Hematopoietic multipotent progenitor cell treated with erythropoietin and hydrocortisone succinate and interleukin-3 and kit ligand, for 17 days (in vitro differentiated cells): ENCODE results near the gene TP53I13.

Experiments used
- DNase-seq: peaks from one replicate; pipeline ENCODE4 v3.0.0-alpha.2; 2015; ENCODE audit warnings: low spot score

The TP53I13 gene

DNA sequence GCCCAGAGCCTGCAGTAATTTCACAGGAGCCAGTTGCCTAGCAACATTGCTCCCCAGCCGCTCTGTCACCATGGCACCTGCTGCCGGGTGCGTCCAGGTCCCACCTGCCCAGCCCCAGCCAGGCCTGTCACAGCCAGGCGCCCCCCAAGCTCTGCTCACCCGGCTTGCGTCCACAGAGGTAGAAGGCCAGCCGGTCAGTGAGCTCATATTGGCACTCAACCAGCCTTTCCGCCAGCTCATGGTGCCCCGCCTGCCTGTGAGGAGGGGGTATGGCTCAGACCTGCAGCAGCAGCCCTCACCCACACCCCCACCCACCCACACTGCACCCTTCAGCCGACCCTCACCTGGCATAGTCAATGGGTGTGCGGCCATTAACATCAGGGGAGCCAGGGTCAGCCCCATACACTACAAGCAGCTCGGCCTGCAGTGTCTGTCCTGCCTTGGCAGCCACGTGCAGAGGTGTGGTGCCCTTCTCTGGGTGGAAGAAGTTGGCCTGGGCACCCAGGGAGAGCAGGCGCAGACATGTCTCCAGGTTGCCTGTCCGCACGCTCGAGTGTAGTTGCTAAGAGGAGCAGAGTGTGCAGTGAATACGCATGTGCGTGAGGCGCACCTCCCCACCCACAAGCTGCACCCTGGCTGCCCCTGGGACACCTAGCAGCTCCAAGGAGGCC lies 13.2 kb downstream of the TP53I13 start:
- DNase-seq, result no peak

DNA sequence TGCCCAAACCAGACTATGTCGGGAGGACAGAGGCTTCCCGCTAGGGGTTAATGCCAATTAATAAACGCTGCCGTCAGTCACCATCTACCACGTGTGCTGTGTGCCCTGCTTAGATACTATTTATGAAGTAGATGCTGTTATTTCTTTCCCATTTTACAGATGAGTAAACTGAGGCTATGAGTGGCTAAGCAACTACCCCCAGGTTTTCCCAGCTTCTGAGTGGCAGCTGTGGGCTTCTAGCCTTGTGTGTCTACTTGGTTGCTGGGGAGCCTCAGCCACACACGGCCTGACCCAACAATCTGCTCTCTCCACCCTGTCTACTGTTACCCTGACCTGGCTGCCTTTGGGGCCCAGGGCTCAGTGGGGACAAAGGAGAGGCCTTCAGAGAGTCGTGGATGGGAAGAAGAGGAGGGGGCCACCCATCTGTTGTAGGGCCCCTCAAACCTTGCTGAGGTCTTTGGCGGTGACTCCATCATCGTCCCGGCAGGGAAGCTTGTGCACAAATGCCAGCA lies 13.8 kb downstream of the TP53I13 start:
- DNase-seq, result no peak

DNA sequence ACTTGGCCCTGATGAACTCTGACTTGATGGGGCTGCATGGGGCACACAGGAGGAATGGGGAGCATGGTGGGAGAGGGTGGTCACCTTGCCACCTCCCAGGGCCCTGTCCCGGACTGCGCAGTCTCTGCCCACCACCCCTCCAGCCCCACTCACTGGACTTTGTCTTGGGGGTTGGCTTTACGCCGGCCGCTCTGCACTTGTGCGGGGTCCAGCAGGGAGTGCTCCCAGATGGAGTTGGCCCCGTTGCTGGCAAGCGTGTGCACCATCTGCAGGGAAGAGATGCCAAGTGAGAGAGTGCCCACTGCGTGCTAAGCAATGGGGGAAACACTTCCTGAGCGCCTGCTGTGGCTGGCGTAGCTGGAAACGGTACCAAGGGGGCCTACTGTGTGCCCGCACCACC lies 14.3 kb downstream of the TP53I13 start:
- DNase-seq, result no peak

DNA sequence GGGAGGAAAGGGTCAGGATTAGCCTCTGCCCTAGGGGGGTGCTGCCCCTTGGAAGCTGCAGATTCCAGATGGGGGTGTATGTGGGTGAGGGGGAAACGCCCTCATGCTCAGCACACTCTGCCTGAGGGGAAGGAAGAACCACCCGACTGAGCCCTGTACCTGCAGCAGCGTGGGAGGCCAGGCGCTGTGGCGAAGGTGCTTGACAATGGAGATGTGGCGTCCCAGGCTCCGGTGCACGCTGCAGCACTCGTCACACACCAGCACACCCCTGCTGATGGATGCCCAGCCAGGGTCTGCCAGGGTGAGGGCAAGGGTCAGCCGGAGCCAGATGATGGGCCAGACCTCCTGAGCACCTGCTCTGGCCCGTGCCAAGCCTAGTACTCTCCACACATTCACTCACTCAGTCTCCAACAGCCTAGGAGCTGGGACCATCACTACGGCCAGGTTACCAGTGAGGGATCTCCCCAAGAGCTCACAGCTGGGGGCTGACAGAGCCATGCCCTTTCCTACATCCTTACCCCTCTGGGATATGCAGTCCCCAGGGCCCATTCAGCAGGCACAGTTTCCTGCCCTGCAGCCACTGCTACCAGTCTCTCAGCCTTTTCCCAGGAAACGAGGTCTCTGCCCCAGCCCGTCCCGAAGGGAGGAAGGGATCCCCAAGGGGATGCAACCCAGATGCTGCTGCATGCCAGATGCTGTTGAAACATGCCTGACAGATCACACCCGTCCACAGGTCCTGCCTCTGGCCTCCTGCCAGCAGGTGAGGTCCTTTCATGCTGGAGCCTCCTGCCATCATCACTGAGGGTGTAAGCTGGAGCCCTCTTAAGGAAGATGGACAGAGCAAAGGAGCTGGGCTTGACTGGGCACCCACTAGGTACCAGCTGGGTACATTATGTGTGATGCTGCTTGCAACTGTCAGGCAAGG lies 15.1 kb downstream of the TP53I13 start:
- no peak for DNase-seq

DNA sequence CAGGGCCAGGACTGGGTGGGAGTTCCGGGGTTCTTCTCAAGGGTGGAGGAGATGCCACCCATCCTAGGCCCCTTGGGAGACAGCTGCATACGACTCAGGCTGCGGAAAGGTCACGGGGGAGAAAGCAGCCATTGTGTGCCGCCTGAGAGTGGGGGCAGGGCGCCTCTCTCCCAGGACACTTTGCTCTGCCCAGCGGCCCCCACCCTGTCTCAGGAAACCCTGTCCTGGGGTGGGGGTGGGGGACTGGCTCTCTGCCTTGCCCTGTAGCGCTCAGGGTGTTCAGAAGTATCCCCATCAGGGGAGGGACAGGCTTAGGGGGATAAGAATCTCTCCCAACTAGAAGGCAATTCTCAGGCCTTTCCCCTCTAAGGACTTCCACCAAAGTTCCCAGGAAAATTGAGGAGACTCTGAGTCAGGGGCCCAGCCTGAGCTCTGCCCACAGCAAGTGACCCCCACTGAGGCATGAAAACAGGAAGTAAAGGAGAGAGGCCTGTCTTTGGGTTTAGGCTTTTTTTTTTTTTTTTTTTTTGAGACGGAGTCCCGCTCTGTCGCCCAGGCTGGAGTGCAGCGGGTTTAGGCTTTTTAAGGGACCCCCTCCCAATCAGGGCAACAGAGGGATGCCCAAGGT lies 16.1 kb downstream of the TP53I13 start:
- no peak for DNase-seq

DNA sequence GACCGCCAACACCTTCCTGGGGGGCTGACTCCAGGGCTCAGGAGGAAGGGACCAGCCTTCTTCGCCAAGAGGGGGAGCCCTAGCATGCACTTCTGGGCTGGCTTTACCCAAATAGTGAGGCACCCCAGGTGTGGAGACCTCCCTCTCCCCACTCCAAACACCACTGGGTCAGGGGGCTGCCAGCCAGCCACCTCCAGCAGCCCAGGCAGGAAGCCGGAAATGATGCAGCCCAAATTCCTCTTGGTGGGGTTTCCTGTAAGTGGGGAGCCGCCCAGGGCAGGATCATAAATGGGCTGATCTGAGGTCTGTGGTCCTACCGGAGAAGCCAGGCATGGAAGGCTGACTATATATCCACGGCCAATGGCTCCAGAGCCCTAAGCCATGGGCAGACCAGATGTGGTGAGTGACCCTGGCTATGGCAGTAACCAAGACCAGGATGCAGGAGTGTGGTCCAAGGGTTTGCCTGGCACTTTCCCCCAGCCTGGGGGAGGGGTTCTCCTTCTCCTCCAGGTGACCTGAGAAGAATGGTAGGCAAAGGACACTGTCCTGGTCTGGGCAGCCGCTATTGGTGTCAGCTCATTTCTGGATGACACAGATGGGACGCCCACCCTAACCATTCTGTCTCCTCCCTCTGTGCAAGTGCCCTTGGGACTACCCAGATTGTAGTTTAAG lies 16.7 kb downstream of the TP53I13 start:
- DNase-seq, result no peak

DNA sequence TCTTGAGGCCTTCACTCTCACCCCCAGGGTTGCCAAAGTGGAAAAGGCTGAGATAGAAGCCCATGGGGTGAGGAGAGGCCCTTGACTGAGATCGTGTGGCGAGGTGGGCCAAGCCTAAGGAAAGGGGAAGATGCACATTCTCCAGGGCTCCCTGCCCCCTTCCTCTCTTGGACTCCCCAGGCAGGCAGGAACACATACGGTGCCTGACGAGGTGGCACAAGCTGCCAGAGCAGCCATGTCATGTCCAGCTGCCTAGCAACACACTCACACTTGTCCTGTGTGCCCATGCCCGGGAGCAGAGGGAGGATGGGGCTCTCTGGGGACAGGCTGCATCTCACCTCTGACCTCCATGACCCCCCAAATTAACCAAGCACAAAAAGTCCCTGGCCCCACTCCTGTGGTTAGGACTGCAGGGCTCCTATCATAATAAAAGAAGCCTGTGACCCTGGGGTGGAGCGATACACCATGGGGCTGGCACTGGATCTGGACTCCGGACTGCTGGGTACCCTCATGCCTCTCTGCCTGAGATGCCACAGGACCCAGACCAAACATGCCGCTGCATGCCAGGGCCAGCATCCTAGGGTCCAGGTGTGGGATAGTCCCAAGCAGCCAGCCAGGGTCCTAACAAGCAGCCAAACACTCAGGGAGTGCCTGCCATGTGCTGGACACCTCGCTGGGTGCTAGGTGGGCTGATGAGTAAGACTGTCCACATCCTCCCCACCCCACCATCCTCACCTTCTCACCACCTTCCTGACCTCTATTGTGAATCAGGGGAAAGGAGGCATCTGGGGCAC lies 18.4 kb downstream of the TP53I13 start:
- no peak for DNase-seq

DNA sequence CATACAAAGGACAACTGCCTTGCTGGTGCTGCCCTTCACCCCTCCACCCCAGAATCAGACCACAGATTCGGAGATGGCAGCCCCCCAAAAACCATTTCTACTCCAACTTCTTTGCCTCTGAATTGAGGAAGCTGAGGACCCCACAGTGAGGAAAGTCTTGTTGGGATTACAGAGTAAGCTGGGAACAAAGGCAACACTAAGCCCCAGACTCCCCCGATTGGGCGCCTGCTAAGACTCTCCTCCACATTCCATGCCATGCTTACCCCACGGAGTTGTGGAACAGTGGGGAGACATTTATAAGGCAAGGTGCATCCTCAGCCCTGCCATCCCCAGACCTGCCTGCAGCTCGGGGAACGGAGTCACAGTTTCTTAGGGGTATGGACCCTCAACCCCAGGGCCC lies 19.1 kb downstream of the TP53I13 start:
- no peak for DNase-seq

DNA sequence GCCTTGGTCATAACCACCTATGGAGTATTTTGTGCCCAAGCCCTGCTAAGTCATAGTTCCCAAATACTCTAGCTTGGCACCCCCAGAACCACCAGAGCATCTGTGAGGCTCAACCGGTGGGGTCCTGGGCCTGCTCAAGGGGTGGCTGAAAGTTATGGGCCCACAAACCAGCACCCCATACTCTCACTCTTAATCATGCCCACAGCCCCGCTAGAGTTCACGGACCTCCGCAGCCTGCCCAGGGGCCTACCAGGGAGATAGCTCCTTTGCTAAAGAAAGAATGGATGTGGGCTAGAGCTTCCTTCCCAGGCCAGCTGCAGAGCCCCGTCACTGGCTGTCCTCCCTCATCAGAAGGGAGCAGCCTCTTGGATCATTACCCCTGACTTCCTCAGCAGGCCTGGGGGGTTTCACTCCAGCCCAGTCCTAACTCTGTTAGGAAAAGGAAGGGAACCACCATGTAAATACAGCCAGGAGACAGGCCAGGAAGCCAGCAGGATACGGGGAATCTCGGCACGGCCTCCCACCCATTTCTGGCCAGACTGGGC lies 19.6 kb downstream of the TP53I13 start:
- DNase-seq, result no peak

DNA sequence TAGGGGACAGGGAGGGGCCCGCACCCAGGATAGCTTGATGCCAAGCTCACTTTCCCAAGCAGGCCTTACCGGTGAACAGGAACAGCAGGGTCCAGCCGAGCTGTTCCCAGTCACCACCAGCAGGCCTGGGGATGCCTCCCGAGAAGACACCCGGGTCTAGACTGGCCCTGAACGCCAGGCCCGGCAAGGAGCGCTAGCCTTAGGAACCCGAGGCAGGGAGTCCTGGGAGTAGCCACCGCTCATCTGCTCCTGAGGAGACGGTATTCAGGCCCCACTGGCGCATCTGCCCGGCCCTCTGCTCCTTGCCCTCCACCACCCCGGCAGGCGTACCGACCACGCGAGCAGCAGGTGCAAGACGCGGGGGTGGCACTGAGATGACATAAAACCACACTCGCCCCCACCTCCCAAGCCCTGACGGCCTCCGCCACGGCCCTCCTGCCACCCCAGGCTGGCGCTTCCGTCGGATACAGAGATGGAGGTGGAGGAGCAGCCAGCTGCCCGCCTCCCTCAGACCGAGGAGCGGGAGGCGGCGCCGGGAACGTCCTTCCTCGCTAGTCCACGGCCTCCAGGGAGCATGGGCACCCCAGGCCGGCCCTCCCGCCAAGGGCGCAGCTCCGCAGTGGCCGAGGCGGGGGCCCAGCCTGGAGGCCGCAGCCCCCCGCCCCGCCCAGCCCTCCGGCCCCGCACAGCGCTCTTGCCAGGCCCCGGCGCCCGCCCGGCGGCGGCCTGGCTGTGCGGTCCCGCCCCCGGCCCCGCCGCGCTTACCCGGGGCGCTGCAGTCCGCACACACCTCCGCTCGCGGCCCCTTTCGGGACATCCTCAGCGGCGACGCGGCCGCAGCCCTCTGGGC lies 20.3 kb downstream of the TP53I13 start:
- no peak for DNase-seq

DNA sequence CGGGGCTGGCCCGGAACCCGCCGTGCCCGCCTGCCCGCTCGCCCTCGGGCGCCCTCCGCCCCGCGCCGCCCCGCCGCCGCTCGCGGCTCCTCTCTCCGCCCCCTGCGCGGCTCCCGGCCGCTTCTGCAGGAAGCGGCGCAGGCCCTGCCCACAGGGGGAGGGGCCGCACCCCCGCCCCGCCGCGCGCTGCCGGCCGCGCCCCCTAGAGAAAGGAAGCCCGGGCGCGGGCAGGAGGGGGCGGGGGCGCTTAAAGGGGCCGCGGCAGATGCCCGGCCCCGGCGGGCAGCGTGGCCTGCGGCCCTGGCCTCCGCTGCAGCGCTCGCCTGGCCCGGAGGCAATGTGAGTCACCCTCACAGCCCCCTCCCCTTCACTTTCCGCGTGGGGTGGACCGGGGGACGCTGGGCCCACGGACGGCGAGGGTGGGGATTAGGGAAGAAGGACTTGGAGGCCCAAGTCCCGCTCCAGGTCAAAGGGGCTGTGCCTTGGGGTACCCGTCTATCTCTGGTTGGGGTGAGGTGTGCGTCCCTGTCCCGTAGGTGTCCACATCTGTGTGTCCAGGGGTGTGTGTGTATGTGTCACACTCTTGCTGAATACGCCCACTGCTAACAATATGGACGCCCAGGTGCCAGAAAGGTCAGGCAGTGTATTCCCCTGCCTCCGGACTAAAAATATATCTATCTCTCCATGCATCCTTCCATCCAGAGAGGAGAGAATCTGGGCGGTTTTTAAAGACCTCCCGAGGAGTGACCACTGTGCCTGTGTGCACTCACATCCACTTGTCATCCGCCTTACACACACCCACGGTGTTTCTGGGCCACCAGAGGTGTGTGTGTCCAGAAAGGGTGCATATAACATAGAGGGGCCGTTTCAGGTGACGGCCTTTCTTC lies 21.3 kb downstream of the TP53I13 start, which contains the start of gene GIT1:
Gene GIT1, minus strand, starts transcription at position 125 of the 887 bp plus-strand sequence. CDS start 270 bp downstream, outside the sequence.
- peak; percentile 47 for DNase-seq

DNA sequence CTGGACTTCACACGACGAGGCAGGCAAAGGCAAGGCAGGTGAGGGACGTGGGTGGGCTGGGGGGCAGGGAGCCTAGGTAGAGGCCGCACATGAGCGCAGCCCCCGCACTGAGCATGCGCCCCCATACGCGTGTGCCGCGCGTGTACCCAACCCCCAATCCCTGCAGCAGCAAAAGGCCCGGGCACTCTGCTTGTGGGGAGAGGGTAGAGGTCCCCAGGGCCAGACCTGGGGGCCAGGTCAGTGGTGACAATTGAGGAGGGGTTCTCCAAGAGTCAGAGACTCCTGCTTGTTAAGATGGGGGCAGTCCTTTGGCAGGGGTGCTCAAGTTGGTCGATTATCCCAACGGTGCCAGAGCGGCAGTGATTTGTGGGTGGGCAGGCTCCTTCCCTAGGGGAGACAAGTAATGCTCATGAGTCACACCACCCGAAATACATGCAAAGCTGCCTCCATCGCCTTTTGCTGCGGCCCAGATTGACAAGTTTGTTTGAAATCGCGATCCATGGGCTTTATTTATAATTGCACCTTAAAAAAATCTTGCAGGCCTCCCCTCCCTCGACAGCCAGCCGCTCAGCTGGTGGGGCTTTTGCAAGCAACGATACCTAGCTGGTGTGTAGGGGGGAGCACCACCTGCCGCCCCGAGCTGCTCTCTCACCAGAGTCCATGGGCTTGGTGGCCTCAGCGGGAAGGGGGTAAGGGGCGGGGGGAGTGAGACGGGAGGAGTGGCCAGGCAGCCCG lies 22.1 kb downstream of the TP53I13 start:
- no peak for DNase-seq

DNA sequence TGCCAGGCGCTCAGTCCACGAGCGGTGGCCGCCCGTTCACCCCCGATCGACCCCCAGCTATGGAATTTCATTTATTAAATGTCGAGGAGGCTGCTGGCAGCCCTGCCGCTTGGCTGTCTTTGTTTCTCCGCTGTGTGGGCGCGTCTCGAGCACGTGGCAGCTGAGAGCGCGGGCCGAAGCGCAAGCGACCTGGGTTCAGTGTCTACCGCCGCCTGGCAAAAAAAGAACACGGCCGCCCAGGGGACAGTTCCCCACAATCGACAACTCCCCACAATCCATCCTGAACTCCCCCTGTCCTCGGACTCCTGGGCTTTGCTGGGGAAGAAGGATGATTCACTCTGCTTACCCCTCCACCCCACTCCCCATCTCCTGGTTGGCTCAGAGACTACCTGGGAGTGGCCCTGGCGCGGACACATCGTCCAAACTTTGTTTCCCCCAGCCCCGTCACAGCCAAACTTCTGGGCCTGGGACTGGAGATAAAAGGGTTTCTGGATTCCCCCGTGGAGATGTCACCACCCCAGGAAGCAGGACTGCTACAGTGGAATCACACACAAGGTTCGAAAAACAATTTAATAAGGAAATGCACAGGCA lies 22.7 kb downstream of the TP53I13 start:
- no peak for DNase-seq

DNA sequence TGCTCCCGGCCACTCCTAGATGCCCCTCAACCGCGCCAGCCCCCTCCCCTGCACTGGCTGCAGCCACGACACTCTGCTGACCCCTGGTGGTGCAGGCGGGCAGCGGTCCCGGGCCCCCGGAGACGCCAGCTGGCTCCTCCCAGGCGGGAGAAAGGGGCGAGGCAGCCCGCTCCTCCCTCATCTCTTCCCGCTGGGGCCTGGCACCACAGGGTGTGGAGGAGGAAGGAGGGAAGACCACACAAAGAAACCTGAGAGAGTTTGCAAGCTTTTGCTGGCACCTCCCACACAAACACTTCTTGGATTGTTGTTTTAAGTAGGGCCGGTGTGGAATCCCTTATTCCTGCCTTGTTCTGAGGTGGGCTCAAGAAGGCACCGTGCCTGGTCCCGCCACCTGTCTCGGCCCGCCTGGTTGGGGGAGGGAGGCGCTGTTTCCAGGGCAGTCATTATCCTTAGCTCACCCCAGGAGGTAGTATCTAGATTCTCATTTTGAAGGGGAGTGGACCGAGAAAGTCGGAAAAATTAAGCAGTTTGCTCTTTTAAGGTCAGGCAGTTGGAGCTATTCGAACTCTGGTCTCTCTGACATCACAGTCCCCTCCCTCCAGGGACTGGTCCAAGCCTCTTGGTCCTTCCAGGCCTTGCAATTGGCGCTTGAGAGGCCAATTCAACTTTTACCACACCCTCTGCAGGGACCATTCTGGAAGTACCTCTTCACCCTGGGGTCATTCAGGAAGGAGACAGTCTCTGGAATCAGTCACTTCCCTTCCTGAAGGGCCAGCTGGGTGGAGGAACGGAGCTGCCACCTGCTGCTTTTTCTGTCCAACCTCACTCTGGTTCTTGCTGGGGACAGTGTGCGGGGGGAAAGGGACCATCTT lies 23.5 kb downstream of the TP53I13 start:
- DNase-seq, result peak; percentile 36

DNA sequence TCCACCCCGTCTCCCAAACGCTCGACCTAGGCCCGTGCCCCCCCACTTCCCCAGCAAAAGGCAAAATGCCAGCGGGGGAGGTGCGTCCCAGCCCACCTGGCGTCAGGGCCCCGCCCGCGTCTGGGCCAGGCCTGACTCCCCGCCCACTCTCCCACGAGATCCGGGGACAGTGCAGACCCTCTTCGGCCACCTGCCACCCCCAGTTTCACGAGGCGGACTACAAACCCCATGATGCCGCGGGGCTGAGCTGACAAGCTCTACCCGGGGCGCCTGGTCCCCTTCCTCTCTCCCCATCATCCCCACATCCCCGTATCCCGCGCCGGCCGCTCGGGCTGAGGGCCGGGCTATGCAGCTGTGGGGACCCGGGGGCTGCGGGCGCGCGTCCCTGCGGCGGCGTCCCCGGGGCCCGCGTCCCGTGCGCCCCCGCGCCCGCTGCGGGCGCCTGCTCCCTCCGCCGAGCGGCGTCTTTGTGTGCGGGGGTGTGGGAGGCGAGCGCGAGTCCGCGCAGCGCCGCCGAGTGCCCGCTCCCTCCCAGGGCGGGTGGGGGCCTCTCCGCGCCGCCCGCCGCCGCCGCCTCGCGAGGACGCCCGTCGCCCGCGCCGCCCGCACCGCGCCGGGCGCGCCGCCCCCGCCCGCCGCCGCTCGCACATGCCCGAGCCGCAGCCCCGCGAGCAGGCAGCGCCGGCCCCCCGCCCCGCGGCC lies 24.5 kb downstream of the TP53I13 start, which contains the start of gene ANKRD13B:
Gene ANKRD13B, plus strand, starts transcription at position 283 of the 702 bp plus-strand sequence. CDS start 490 bp downstream, outside the sequence.
- DNase-seq, result no peak
